HEK293T (cell line): ENCODE results near the gene MAD1L1.
"Not testable (repeated sequence)": the region's sequence is repeated elsewhere in the genome, so short reads cannot be mapped to it uniquely, and the experiment has no call there.

Experiments used
- CTCF ChIA-PET: fragments of 350-600 bp; formaldehyde crosslinking; extraction: SDS; loops from one replicate; lab custom pipeline; 2021; ENCODE audit warnings: antibody characterized with exemption, inconsistent platforms; lab: Yijun Ruan, JAX
- POLR2A ChIA-PET: fragments of 350-600 bp; formaldehyde crosslinking; extraction: SDS; loops from one replicate; lab custom pipeline; 2020; ENCODE audit warnings: antibody characterized with exemption, inconsistent platforms; lab: Yijun Ruan, JAX
- DNase-seq: peaks from one replicate; pipeline ENCODE4 v3.0.0; 2012; ENCODE audit warnings: mixed read lengths; ENCODE audit errors: extremely low spot score
- ARNT ChIP-seq: fragments of 450-650 bp; IDR thresholded peaks from 2 replicates; pipeline ENCODE4 v1.6.1; 2017; ENCODE audit warnings: mild to moderate bottlenecking
- BHLHE40 ChIP-seq: fragments of 450-650 bp; IDR thresholded peaks from 2 replicates; pipeline ENCODE4 v1.6.1; 2016; ENCODE audit warnings: mild to moderate bottlenecking, moderate library complexity, borderline replicate concordance
- CTBP1 ChIP-seq: fragments of 450-650 bp; IDR thresholded peaks from 2 replicates; pipeline ENCODE4 v1.6.1; 2016; ENCODE audit warnings: borderline replicate concordance
- ELF4 ChIP-seq: fragments of 450-650 bp; IDR thresholded peaks from 2 replicates; pipeline ENCODE4 v1.6.1; 2017; ENCODE audit warnings: antibody characterized with exemption
- FOXA1 ChIP-seq: fragments of 450-650 bp; IDR thresholded peaks from 2 replicates; pipeline ENCODE4 v1.6.1; 2016; ENCODE audit warnings: mild to moderate bottlenecking
- FOXK2 ChIP-seq: fragments of 450-650 bp; IDR thresholded peaks from 2 replicates; pipeline ENCODE4 v1.6.1; 2016; ENCODE audit warnings: mild to moderate bottlenecking
- FOXM1 ChIP-seq: fragments of 450-650 bp; IDR thresholded peaks from 2 replicates; pipeline ENCODE4 v1.6.1; 2017; ENCODE audit warnings: mild to moderate bottlenecking, borderline replicate concordance
- HDGF ChIP-seq: fragments of 450-650 bp; IDR thresholded peaks from 2 replicates; pipeline ENCODE4 v1.6.1; 2017; ENCODE audit warnings: antibody characterized with exemption, borderline replicate concordance
- L3MBTL2 ChIP-seq: fragments of 450-650 bp; conservative IDR thresholded peaks from 2 replicates; pipeline ENCODE4 v1.6.1; 2016; ENCODE audit warnings: mild to moderate bottlenecking
- LEF1 ChIP-seq: fragments of 450-650 bp; IDR thresholded peaks from 2 replicates; pipeline ENCODE4 v1.6.1; 2017; ENCODE audit warnings: mild to moderate bottlenecking, borderline replicate concordance
- NFRKB ChIP-seq: fragments of 450-650 bp; IDR thresholded peaks from 2 replicates; pipeline ENCODE4 v1.6.1; 2016; ENCODE audit warnings: mild to moderate bottlenecking, moderate library complexity
- SP1 ChIP-seq: fragments of 450-650 bp; IDR thresholded peaks from 2 replicates; pipeline ENCODE4 v1.6.1; 2017
- SUZ12 ChIP-seq: fragments of 450-650 bp; IDR thresholded peaks from 2 replicates; pipeline ENCODE4 v1.6.1; 2016; ENCODE audit warnings: mild to moderate bottlenecking
- TARDBP ChIP-seq: fragments of 450-650 bp; IDR thresholded peaks from 2 replicates; pipeline ENCODE4 v1.6.1; 2016
- ZNF384 ChIP-seq: fragments of 450-650 bp; IDR thresholded peaks from 2 replicates; pipeline ENCODE4 v1.6.1; 2016
- TF ChIP-seq, protein P1 (sequence below): fragments of 450-650 bp; IDR thresholded peaks from 2 replicates; pipeline ENCODE4 v1.6.1; 2016

The MAD1L1 gene

DNA sequence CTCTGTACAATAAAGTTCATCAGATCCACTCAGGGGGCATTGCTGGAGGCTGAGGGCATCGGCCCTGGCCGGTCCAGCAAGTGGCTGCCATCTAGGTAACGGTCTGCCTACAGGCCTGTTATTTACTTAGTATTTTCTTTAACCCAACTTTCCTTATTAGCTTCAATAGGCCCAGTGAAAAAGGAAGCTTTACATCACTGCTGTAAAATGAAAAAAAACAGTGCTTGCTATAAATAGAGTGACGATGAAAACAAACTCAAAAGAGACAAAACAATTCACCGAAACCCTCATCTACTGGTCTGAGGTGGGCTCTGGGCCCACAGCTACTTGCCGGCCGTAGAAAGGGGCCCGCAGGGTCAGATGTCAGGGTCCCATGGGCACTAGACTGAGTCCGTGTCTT, 370.2 kb downstream of the MAD1L1 start:
- TF ChIP-seq ELF4 (no peak), FOXK2 (no peak), SUZ12 (no peak), HDGF (no peak), SP1 (no peak)
- ChIA-PET CTCF (interaction anchor here (0.7 kb wide), 1 partner anchor 21 kb away, joined by 3 read pairs; no protein-coding TSS in a partner anchor), POLR2A (no interaction called here)
- DNase-seq, result no peak

DNA sequence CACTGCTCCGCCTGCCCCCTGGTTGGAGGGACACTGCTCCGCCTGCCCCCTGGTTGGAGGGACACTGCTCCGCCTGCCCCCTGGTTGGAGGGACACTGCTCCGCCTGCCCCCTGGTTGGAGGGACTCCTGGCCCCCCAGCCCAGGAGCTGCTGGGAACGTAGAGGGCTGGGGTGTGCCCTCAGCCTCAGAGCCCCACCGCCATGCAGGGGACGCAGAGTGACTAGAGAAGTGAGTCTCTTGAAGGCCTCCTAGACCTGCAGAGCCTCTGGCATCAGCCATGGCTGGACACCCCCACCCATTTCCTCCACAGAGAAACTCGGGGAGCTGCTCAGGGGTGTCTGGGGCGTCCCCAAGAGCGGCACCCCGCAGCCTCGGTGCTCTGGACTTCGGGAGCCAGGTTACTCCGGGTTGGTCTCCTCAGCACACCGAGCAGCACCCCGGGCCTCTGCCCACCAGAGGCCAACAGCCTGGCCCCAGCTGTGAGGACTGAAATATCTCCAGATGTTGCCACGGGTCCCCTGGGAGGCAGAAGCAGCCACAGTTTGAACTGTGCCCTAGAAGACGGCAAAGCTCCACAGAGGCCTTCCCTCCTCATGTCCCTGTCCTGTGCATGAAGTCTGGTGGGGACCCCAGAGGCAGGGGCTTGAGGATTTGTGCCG, 370.8 kb downstream of the MAD1L1 start:
- ChIA-PET POLR2A (no interaction called here), CTCF (no interaction called here)
- no peak for DNase-seq
- TF ChIP-seq HDGF (no peak), ELF4 (no peak), BHLHE40 (no peak), NFRKB (no peak), SUZ12 (no peak), LEF1 (no peak), FOXA1 (no peak), ZNF384 (no peak), TARDBP (no peak), SP1 (no peak), FOXM1 (no peak), ARNT (no peak), CTBP1 (no peak), FOXK2 (no peak)
- TF ChIP-seq, protein P1, sequence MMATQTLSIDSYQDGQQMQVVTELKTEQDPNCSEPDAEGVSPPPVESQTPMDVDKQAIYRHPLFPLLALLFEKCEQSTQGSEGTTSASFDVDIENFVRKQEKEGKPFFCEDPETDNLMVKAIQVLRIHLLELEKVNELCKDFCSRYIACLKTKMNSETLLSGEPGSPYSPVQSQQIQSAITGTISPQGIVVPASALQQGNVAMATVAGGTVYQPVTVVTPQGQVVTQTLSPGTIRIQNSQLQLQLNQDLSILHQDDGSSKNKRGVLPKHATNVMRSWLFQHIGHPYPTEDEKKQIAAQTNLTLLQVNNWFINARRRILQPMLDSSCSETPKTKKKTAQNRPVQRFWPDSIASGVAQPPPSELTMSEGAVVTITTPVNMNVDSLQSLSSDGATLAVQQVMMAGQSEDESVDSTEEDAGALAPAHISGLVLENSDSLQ, result no peak

DNA sequence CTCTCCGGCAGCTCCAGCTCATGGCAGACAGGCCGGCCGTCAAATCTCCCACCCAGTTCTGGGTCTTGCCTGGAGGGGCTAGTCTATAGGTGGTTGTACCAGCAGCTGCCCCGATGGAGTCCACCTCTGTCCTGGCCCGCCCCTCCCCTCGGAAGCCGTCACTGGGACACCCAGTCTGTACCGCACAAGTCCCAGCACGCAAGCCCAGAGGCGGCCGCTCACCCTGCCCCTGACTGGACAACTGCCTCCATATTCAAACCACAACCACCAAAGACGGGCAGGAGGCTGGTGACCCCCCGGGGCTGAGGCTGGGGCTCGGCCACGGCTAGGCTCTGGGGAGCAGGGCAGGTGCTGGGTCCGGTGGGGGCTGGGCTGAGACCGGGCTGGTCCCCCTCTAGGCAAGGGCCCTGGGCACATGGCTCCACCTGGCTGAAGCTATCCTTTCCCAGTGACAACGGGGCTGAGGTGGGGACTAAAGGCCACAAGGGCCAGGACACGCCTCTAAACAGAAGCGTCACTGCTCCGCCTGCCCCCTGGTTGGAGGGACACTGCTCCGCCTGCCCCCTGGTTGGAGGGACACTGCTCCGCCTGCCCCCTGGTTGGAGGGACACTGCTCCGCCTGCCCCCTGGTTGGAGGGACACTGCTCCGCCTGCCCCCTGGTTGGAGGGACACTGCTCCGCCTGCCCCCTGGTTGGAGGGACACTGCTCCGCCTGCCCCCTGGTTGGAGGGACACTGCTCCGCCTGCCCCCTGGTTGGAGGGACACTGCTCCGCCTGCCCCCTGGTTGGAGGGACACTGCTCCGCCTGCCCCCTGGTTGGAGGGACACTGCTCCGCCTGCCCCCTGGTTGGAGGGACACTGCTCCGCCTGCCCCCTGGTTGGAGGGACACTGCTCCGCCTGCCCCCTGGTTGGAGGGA, 371.6 kb downstream of the MAD1L1 start:
- DNase-seq, CTCF ChIA-PET, POLR2A ChIA-PET: not testable (repeated sequence)

DNA sequence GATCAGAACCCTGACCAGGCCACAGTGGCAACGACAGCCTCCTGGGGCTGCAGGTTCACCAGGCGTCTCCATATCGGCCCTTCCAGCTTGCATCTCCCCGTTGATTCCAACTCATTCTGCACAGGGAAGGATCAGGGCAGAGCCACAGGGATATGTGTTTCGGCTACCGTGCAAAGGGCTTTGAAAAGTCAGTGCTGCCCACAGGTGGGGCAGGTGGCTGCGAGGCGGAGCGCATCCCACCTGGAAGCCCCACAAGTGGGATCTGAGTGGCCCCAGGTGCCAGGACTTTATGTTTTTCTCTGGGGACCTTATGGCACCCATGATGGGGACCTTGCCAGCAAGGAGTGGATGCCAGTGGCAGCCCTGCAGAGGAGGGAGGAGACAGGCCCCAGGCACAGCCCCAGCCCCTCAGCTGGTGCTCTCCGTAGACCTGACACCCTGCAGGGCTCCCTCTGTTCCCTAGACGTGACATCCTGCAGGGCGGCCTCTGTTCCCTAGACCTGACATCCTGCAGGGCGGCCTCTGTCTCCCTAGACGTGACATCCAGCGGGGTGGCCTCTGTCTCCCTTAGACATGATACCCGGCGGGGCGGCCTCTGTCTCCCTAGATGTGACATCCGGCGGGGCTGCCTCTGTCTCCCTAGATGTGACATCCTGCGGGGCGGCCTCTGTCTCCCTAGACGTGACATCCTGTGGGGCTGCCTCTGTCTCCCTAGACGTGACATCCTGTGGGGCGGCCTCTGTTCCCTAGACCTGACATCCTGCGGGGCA, 373.3 kb downstream of the MAD1L1 start:
- DNase-seq, result no peak
- TF ChIP-seq L3MBTL2 (no peak), ELF4 (no peak), LEF1 (no peak), SUZ12 (no peak), HDGF (no peak)
- TF ChIP-seq, protein P1, result no peak
- ChIA-PET CTCF (no interaction called here), POLR2A (no interaction called here)

DNA sequence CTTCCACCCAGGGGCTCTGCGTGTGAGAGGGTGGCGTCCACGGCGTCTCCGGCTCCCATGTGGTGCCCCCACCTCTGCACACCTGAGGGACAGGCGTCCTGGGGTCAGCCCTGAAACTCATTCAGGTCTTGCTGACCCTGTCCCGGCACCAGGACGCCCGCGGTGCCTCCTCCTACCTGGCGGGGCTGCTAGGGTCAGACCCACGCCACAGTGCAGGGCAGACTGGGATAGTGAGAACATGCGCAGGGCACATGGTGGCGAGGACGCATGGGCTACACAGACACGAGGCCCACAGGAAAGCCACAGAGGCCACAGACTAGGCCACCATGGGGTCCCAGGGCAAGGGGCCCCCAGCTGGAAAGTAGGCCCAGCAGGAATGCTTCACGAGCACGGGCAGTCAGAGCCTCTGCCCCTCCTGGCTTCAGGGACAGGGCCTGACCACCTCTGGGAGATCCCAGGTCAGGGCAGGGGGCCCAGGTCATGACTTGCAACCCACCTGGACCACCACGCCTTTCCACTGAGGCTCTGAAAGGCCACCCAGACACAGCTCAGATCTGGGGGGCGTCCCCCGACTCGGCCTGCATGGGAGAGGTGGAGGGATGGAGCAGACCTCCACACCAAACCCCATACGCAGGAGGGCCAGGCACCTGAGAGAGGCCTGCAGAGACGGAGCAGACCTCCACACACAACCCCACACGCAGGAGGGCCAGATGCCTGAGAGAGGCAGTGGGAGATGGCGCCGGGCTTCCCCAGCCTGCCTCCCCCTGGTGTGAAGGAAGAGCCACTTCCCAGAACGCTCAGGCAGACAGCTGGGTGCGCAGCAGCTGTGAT, 374.1 kb downstream of the MAD1L1 start:
- CTCF ChIA-PET, result no interaction called here
- POLR2A ChIA-PET, result no interaction called here
- TF ChIP-seq, protein P1, result no peak
- TF ChIP-seq HDGF (no peak), BHLHE40 (no peak), NFRKB (no peak), L3MBTL2 (no peak), LEF1 (no peak), FOXM1 (no peak), TARDBP (no peak), FOXA1 (no peak), FOXK2 (no peak), SUZ12 (no peak), ZNF384 (no peak), ELF4 (no peak), SP1 (no peak)
- no peak for DNase-seq
